HCT116 (cell line): ENCODE results near the gene KAZN. TPM values are rescaled to one million over a fixed set of nuclear protein-coding genes. Genes with fewer than 3 reads are reported as not detected.

Source experiments
- ATAC-seq: fragments of 200-7000 bp; cut with Tn5 transposase; 2 replicates; pipeline ENCODE4 v1.9.1; 2020; ENCODE audit warnings: mild to moderate bottlenecking, moderate library complexity
- BruUV-seq: library from RNA; stranded (reverse); fragments of 400-500 nt; replicated peaks from 2 replicates; lab custom pipeline; 2021; lab: Mats Ljungman, UMichigan
- CTCF ChIA-PET: fragments of 300-600 bp; sonication (Branson Sonifier 250); formaldehyde crosslinking; loops from one replicate; lab custom pipeline; 2021; ENCODE audit warnings: antibody characterized with exemption; lab: Charles Lee
- POLR2A ChIA-PET: fragments of 300-600, 350-600 bp; sonication (Branson Sonifier 250); formaldehyde crosslinking; loops from one replicate; lab custom pipeline; 2021; ENCODE audit warnings: antibody characterized with exemption; lab: Charles Lee
- RAD21 ChIA-PET, 2 experiments: fragments of 300-600 bp; sonication (Branson Sonifier 250); formaldehyde crosslinking; loops; one replicate each; lab custom pipeline; 2023; ENCODE audit warnings: low total read pairs in 2 of 2; ENCODE audit not compliant: uncharacterized antibody in 2 of 2, unreplicated experiment in 2 of 2, low non-redundant PET in 1 of 2; lab: Charles Lee
- DNase-seq: peaks from one replicate; pipeline ENCODE4 v3.0.0-alpha.2; 2010; ENCODE audit warnings: low read depth, low spot score
- H2AFZ ChIP-seq: fragments of 200-600 bp; shearing (Covaris generic), sonication (generic); 2 replicates; pipeline ENCODE4 v1.6.1; 2017; ENCODE audit warnings: low read depth, mixed run types, mixed read lengths, antibody characterized with exemption, low read length; ENCODE audit not compliant: poor library complexity, severe bottlenecking
- H3K27ac ChIP-seq: 2 replicates; pipeline ENCODE4 v1.5.1; 2012; ENCODE audit warnings: low read depth, low read length
- H3K27me3 ChIP-seq: fragments of 200-600 bp; sonication (generic); 2 replicates; pipeline ENCODE4 v1.6.1; 2016; ENCODE audit warnings: mixed run types, low read length, mixed read lengths; ENCODE audit not compliant: insufficient read depth
- H3K36me3 ChIP-seq, 2 experiments: fragments of 200-500 bp in 1 of 2; fragments of 200-600 bp in 1 of 2; sonication (Bioruptor generic) in 1 of 2; sonication (generic) in 1 of 2; 2 replicates each; pipeline versions ENCODE4 v1.5.1 to v1.6.1; 2014 to 2016; ENCODE audit warnings: low read length in 2 of 2, inconsistent platforms in 1 of 2, mixed read lengths in 1 of 2, mixed run types in 1 of 2; ENCODE audit not compliant: insufficient read depth in 2 of 2, control insufficient read depth in 1 of 2
- H3K4me1 ChIP-seq, 2 experiments: fragments of 200-600 bp in 1 of 2; sonication (generic) in 1 of 2; 2 replicates each; pipeline versions ENCODE4 v1.5.1 to v1.6.1; 2012 to 2017; ENCODE audit warnings: low read length in 2 of 2, inconsistent platforms in 1 of 2, mild to moderate bottlenecking in 1 of 2, mixed read lengths in 1 of 2, mixed run types in 1 of 2, moderate library complexity in 1 of 2; ENCODE audit not compliant: insufficient read depth in 2 of 2, control insufficient read depth in 1 of 2
- H3K4me2 ChIP-seq: fragments of 200-600 bp; sonication (generic); 2 replicates; pipeline ENCODE4 v1.6.1; 2017; ENCODE audit warnings: mixed run types, low read length, mixed read lengths
- H3K4me3 ChIP-seq, 2 experiments: fragments of 200-600 bp in 1 of 2; sonication (generic) in 1 of 2; replicated peaks in 1 of 2; 2 replicates each; pipeline ENCODE4 v1.5.1; 2011 to 2016; ENCODE audit warnings: low read length in 2 of 2, control low read depth in 1 of 2, low read depth in 1 of 2, mild to moderate bottlenecking in 1 of 2, mixed read lengths in 1 of 2, mixed run types in 1 of 2
- H3K79me2 ChIP-seq: fragments of 200-600 bp; sonication (generic); 2 replicates; pipeline ENCODE4 v1.6.1; 2017; ENCODE audit warnings: mild to moderate bottlenecking, mixed run types, low read length, moderate library complexity, mixed read lengths; ENCODE audit not compliant: insufficient read depth
- H3K9ac ChIP-seq: fragments of 200-600 bp; sonication (generic); 2 replicates; pipeline ENCODE4 v1.6.1; 2016; ENCODE audit warnings: low read length, mixed read lengths
- H3K9me2 ChIP-seq: fragments of 200-600 bp; sonication (generic), shearing (Covaris generic); 2 replicates; pipeline ENCODE4 v1.6.1; 2017; ENCODE audit warnings: mixed run types, mild to moderate bottlenecking, moderate library complexity; ENCODE audit not compliant: insufficient read depth
- H3K9me3 ChIP-seq, 2 experiments: fragments of 200-500 bp in 1 of 2; fragments of 200-600 bp in 1 of 2; sonication (Bioruptor generic) in 1 of 2; sonication (generic) in 1 of 2; 2 replicates each; pipeline ENCODE4 v1.6.1; 2014 to 2017; ENCODE audit warnings: low read length in 2 of 2, mixed read lengths in 2 of 2, inconsistent platforms in 1 of 2, low read depth in 1 of 2, mild to moderate bottlenecking in 1 of 2, mixed run types in 1 of 2, moderate library complexity in 1 of 2; ENCODE audit not compliant: control insufficient read depth in 1 of 2, insufficient read depth in 1 of 2
- H4K20me1 ChIP-seq: fragments of 200-600 bp; sonication (generic), shearing (Covaris generic); 2 replicates; pipeline ENCODE4 v1.6.1; 2017; ENCODE audit warnings: mixed run types, mild to moderate bottlenecking, moderate library complexity; ENCODE audit not compliant: insufficient read depth
- EGR1 ChIP-seq: IDR thresholded peaks from 2 replicates; pipeline ENCODE4 v1.6.1; 2012; ENCODE audit warnings: low read depth
- EZH2 ChIP-seq: fragments of 200-600 bp; sonication (generic); IDR thresholded peaks from 2 replicates; pipeline ENCODE4 v1.6.1; 2017; ENCODE audit warnings: antibody characterized with exemption, mixed run types
- JUND ChIP-seq: IDR thresholded peaks from 2 replicates; pipeline ENCODE4 v1.6.1; 2012
- POLR2AphosphoS5 ChIP-seq: IDR thresholded peaks from 2 replicates; pipeline ENCODE4 v1.6.1; 2011; ENCODE audit warnings: mild to moderate bottlenecking, low read depth, low read length, moderate library complexity
- SIN3A ChIP-seq: IDR thresholded peaks from 2 replicates; pipeline ENCODE4 v1.6.1; 2012; ENCODE audit warnings: low read depth
- SP1 ChIP-seq: IDR thresholded peaks from 2 replicates; pipeline ENCODE4 v1.6.1; 2012; ENCODE audit warnings: low read depth
- intact Hi-C: fragments of 100-400 bp; cut with micrococcal nuclease; formaldehyde crosslinking; loops from 2 replicates; pipeline ENCODE4 v1.10.0; 2022
- total RNA-seq: library from RNA; stranded (reverse); gene quantifications from one replicate; pipeline ENCODE4 v1.2.1, GENCODE V29; 2021; ENCODE audit not compliant: unreplicated experiment
- TF ChIP-seq, protein P1 (sequence below): IDR thresholded peaks from 2 replicates; pipeline ENCODE4 v1.6.1; 2012; ENCODE audit warnings: low read depth
- TF ChIP-seq, protein P2 (sequence below): IDR thresholded peaks from 2 replicates; pipeline ENCODE4 v1.6.1; 2012
- TF ChIP-seq, protein P3 (sequence below): IDR thresholded peaks from 2 replicates; pipeline ENCODE4 v1.6.1; 2012
- TF ChIP-seq, protein P4 (sequence below), 3 experiments: fragments of 200-600 bp in 1 of 3; sonication (generic) in 1 of 3; IDR thresholded peaks in 2 of 3; conservative IDR thresholded peaks in 1 of 3; 2 replicates each; pipeline ENCODE4 v1.5.1; 2012 to 2017; ENCODE audit warnings: low read depth in 2 of 3, low read length in 2 of 3, antibody characterized with exemption in 1 of 3, borderline replicate concordance in 1 of 3, control low read depth in 1 of 3, mild to moderate bottlenecking in 1 of 3, mixed read lengths in 1 of 3, mixed run types in 1 of 3, moderate library complexity in 1 of 3; ENCODE audit not compliant: insufficient read depth in 1 of 3

KAZN gene
- total RNA-seq, 1 experiment from 2014 or later = 13.4 TPM

DNA sequence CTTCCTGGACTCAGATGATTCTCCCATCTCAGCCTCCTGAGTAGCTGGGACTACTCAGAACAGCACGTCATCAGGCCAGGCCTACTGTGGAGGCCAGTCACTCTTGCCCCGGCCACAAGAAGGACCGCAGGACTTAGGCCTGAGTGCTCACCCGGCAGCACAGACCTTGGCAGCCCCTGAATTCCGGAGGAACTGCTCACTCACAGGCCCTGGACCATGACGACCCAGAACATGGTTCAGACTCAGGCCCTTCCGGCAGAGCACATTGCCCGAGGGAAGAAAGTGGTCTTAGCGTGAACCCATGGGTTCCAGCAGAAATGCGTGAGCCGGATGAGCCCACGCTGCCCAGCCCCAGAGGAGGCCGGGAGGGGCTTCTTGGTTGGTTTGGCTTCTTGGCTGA is 377.8 kb downstream of the KAZN start:
- intact Hi-C loops = no loop called here
- Histone ChIP-seq H3K4me1 (peaks cover 8 to 12% of the 10 kb centered on the region in 2 experiments), H3K27ac (no peak overlapping the region), H4K20me1 (no peaks in the 10 kb centered on the region), H3K9me2 (no peaks in the 10 kb centered on the region), H3K4me2 (no peak overlapping the region), H3K9ac (no peak overlapping the region), H3K27me3 (no peaks in the 10 kb centered on the region), H3K4me3 (no peak overlapping the region), H3K9me3 (no peaks in the 10 kb centered on the region), H2AFZ (no peak overlapping the region), H3K79me2 (no peaks in the 10 kb centered on the region), H3K36me3 (no peaks in the 10 kb centered on the region)
- no peak for TF ChIP-seq SIN3A
- no peak for TF ChIP-seq POLR2AphosphoS5
- TF ChIP-seq EGR1 = no peak
- TF ChIP-seq EZH2 = no peak
- no TSS peak for BruUV-seq
- ChIA-PET CTCF (no interaction called here), RAD21 (no interaction called here), POLR2A (no interaction called here)
- ATAC-seq = no peak
- no peak for DNase-seq

DNA sequence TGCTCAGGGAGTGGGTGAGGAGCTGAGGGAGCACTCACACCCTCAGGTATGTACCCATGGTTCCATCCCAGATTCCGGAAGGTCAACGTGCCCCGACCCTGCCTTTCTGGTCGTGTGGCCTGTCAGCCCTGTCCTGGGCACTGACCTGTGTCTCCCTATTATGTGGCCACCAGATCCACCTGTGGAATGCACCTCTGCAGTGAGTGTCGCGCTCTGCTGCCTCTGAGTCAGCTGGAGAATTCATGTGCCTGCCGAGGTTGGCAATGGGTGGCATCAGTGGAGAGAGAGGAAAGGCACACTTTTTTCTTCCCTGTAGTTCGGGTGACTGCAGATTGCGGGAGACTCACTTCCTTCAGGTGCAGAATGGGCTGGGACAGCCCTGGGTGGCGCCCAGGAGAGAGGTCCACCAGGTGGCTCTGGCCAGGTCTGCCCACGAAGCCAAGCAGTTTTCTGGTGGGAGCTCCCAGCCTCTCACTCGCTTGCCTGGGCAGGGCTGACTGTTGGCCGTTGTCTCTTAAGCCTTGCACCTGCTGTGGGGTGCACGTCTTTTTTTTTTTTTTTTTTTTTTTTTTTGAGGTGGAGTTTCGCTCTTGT is 378.9 kb downstream of the KAZN start:
- DNase-seq (no peak), ATAC-seq (peak; percentile 68)
- Histone ChIP-seq H3K27ac (no peak overlapping the region), H3K4me3 (no peak overlapping the region), H3K27me3 (no peaks in the 10 kb centered on the region), H3K4me2 (peak overlapping the region; percentile 25), H3K9ac (no peak overlapping the region), H4K20me1 (no peaks in the 10 kb centered on the region), H3K9me3 (no peaks in the 10 kb centered on the region), H3K79me2 (no peaks in the 10 kb centered on the region), H3K36me3 (no peaks in the 10 kb centered on the region), H3K9me2 (no peaks in the 10 kb centered on the region), H3K4me1 (peaks cover 8 to 12% of the 10 kb centered on the region in 2 experiments), H2AFZ (no peak overlapping the region)
- ChIA-PET CTCF (no interaction called here), POLR2A (no interaction called here), RAD21 (no interaction called here)
- TF ChIP-seq, protein P1, sequence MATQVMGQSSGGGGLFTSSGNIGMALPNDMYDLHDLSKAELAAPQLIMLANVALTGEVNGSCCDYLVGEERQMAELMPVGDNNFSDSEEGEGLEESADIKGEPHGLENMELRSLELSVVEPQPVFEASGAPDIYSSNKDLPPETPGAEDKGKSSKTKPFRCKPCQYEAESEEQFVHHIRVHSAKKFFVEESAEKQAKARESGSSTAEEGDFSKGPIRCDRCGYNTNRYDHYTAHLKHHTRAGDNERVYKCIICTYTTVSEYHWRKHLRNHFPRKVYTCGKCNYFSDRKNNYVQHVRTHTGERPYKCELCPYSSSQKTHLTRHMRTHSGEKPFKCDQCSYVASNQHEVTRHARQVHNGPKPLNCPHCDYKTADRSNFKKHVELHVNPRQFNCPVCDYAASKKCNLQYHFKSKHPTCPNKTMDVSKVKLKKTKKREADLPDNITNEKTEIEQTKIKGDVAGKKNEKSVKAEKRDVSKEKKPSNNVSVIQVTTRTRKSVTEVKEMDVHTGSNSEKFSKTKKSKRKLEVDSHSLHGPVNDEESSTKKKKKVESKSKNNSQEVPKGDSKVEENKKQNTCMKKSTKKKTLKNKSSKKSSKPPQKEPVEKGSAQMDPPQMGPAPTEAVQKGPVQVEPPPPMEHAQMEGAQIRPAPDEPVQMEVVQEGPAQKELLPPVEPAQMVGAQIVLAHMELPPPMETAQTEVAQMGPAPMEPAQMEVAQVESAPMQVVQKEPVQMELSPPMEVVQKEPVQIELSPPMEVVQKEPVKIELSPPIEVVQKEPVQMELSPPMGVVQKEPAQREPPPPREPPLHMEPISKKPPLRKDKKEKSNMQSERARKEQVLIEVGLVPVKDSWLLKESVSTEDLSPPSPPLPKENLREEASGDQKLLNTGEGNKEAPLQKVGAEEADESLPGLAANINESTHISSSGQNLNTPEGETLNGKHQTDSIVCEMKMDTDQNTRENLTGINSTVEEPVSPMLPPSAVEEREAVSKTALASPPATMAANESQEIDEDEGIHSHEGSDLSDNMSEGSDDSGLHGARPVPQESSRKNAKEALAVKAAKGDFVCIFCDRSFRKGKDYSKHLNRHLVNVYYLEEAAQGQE = no peak
- TF ChIP-seq, protein P2, sequence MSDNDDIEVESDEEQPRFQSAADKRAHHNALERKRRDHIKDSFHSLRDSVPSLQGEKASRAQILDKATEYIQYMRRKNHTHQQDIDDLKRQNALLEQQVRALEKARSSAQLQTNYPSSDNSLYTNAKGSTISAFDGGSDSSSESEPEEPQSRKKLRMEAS = no peak
- TF ChIP-seq, protein P3, sequence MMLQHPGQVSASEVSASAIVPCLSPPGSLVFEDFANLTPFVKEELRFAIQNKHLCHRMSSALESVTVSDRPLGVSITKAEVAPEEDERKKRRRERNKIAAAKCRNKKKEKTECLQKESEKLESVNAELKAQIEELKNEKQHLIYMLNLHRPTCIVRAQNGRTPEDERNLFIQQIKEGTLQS = no peak
- TF ChIP-seq POLR2AphosphoS5 (no peak), SP1 (0 out of 2 replicates have a peak, but pooled peaks have one; percentile 22), JUND (0 out of 2 replicates have a peak, but pooled peaks have one; percentile 9)
- TF ChIP-seq, protein P4, sequence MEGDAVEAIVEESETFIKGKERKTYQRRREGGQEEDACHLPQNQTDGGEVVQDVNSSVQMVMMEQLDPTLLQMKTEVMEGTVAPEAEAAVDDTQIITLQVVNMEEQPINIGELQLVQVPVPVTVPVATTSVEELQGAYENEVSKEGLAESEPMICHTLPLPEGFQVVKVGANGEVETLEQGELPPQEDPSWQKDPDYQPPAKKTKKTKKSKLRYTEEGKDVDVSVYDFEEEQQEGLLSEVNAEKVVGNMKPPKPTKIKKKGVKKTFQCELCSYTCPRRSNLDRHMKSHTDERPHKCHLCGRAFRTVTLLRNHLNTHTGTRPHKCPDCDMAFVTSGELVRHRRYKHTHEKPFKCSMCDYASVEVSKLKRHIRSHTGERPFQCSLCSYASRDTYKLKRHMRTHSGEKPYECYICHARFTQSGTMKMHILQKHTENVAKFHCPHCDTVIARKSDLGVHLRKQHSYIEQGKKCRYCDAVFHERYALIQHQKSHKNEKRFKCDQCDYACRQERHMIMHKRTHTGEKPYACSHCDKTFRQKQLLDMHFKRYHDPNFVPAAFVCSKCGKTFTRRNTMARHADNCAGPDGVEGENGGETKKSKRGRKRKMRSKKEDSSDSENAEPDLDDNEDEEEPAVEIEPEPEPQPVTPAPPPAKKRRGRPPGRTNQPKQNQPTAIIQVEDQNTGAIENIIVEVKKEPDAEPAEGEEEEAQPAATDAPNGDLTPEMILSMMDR (IDR thresholded peaks at IDR 0.05 in 2 of 3, conservative IDR thresholded peaks at IDR 0.05 in 1 of 3; ENCODE audit: borderline replicate concordance in 1 of 3, insufficient read depth in 1 of 3, low read depth in 2 of 3, low read length in 2 of 3) = no peak
- BruUV-seq = no TSS peak
- intact Hi-C loops = no loop called here
